HepG2 (cell line): ENCODE data around the gene SRRM2. TPM values are rescaled to one million over a fixed set of nuclear protein-coding genes. Genes with fewer than 3 reads are reported as not detected.

Source experiments
- DPF2 ChIP-seq: sonication (generic); formaldehyde crosslinking; IDR thresholded peaks from 2 replicates; pipeline ENCODE4 v1.4.0; 2020; ENCODE audit warnings: mild to moderate bottlenecking, low read depth, missing genetic modification reagents, borderline replicate concordance
- GABPB1 ChIP-seq: IDR thresholded peaks from 2 replicates; pipeline ENCODE4 v1.6.1; 2016; ENCODE audit warnings: mild to moderate bottlenecking, missing genetic modification reagents, moderate library complexity, missing compliant biosample characterization
- GATAD1 ChIP-seq: IDR thresholded peaks from 2 replicates; pipeline ENCODE4 v1.6.1; 2016; ENCODE audit warnings: missing genetic modification reagents, missing compliant biosample characterization
- HMGXB3 ChIP-seq: sonication (generic); formaldehyde crosslinking; IDR thresholded peaks from 2 replicates; pipeline ENCODE4 v1.4.0; 2020; ENCODE audit warnings: missing genetic modification reagents, borderline replicate concordance
- IKZF1 ChIP-seq: fragments of 450-650 bp; IDR thresholded peaks from 2 replicates; pipeline ENCODE4 v1.7.1; 2016
- MED1 ChIP-seq: sonication (generic); formaldehyde crosslinking; IDR thresholded peaks from 2 replicates; pipeline ENCODE4 v1.4.0; 2020; ENCODE audit warnings: missing genetic modification reagents
- MYNN ChIP-seq: sonication (generic); formaldehyde crosslinking; IDR thresholded peaks from 2 replicates; pipeline ENCODE4 v1.4.0; 2020; ENCODE audit warnings: mild to moderate bottlenecking, low read depth, missing genetic modification reagents
- PAX8 ChIP-seq: sonication (generic); formaldehyde crosslinking; IDR thresholded peaks from 2 replicates; pipeline ENCODE4 v1.8.0; 2022; ENCODE audit warnings: mild to moderate bottlenecking, missing genetic modification reagents, borderline replicate concordance
- RFXAP ChIP-seq: sonication (generic); formaldehyde crosslinking; IDR thresholded peaks from 2 replicates; pipeline ENCODE4 v1.4.0; 2020; ENCODE audit warnings: missing genetic modification reagents, borderline replicate concordance
- ZBTB2 ChIP-seq: sonication (generic); formaldehyde crosslinking; IDR thresholded peaks from 2 replicates; pipeline ENCODE4 v1.8.0; 2022; ENCODE audit warnings: low read depth, missing genetic modification reagents
- ZMYM2 ChIP-seq: sonication (generic); formaldehyde crosslinking; IDR thresholded peaks from 2 replicates; pipeline ENCODE4 v1.8.0; 2022; ENCODE audit warnings: mild to moderate bottlenecking, missing genetic modification reagents
- ZNF543 ChIP-seq: sonication (generic); formaldehyde crosslinking; IDR thresholded peaks from 2 replicates; pipeline ENCODE4 v1.4.0; 2020; ENCODE audit warnings: mild to moderate bottlenecking, missing genetic modification reagents
- ZNF569 ChIP-seq: sonication (generic); formaldehyde crosslinking; IDR thresholded peaks from 2 replicates; pipeline ENCODE4 v1.5.0; 2020; ENCODE audit warnings: mild to moderate bottlenecking, missing genetic modification reagents, moderate library complexity, borderline replicate concordance
- ZNF639 ChIP-seq: conservative IDR thresholded peaks from 2 replicates; pipeline ENCODE4 v1.6.1; 2018; ENCODE audit warnings: missing genetic modification reagents
- polyA plus RNA-seq, 8 experiments: library from polyadenylated mRNA; depleted of rRNA in 3 of 8; stranded (reverse) in 7 of 8; unstranded in 1 of 8; fragments of >200 nt; fragmentation: Illumina TruSeq in 4 of 8; extraction: Trizol in 4 of 8; gene quantifications; 2 replicates each; pipeline versions ENCODE4 v1.2.1 to v1.2.3, GENCODE V29; 2011 to 2016; ENCODE audit warnings: low read depth in 4 of 8, missing spikeins in 1 of 8, mixed read lengths in 1 of 8; ENCODE audit not compliant: insufficient read depth in 1 of 8
- total RNA-seq, 5 experiments: library from RNA; depleted of rRNA; stranded (reverse); fragments of >200 nt; fragmentation: Illumina TruSeq; extraction: Trizol; gene quantifications; 2 replicates each; pipeline ENCODE4 v1.2.3, GENCODE V29; 2016; ENCODE audit warnings: low read depth in 1 of 5

Gene SRRM2
- total and polyA plus RNA-seq, 2 of the 13 experiments (the other 11 are each of a cell fraction or from before 2014, with no cell fraction given), result 50.4 to 112 TPM

DNA sequence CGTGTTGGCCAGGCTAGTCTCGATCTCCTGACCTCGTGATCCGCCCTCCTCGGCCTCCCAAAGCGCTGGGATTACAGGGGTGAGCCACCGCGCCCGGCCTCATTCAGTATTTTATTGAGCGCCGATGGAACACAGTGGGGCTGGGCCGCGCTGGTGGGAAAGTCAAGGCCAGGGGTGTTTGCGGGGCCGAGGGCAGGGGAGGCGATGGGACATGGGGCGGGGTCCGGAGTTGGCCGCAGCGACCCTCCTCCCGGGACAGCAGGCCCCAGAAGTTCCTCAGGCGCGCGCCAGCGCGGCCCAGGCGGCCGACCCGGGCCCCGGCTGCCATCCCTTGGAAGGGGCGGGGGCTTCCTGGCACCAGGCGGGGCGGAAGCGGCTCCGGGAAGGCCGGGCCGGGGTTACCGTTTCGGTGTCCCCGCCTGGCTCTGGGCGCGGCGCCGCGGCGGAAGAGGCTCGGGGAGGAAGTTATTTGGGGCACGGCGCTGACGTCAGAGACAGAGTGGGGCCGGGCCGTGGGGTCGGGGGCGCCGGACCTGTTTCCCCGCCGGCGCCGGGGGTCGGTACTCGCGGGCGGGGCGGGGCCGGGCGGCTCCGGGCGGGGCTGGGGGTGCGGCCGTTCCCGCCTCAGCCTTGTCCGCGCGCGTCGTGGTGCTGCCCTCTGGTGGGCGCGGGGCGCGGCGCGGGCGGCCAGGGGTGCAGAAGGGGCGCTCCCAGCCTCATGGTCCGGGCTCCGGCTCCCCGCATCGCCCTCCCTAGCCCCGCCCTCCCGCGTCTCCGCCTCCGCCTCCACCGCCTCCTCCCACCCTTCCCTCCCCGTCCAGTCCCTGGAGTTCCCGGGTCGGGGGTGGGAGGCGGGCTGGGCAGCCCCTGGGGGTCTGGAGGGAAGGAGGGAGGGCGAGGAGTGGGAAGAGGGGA, 31.5 kb upstream of the SRRM2 start (continued):
- TF ChIP-seq ZNF639 (CRISPR knock-in tag) (peak; percentile 100), MYNN (CRISPR knock-in tag) (no peak), ZNF543 (no peak; the same call in 1 of the 2 replicates), PAX8 (CRISPR knock-in tag) (no peak), GATAD1 (CRISPR knock-in tag) (peak; percentile 89), RFXAP (CRISPR knock-in tag) (no peak), GABPB1 (CRISPR knock-in tag) (peak; percentile 95), IKZF1 (no peak), ZNF569 (CRISPR knock-in tag) (no peak), HMGXB3 (CRISPR knock-in tag) (no peak), MED1 (CRISPR knock-in tag) (peak; percentile 43; the same call in 1 of the 2 replicates), DPF2 (CRISPR knock-in tag) (no peak), ZBTB2 (peak; percentile 100), ZMYM2 (CRISPR knock-in tag) (0 out of 2 replicates have a peak, but pooled peaks have one; percentile 35)
